ENCODE data around the gene UCP2.
"Not testable (repeated sequence)": the region's sequence is repeated elsewhere in the genome, so short reads cannot be mapped to it uniquely, and the experiment has no call there.

Gene UCP2

GRCh38 chr11:73940801-73941570 lies 41.7 kb downstream of the UCP2 start:
- no peaks in the 10 kb centered on the region for H3K79me1 ChIP-seq (ENCODE audit: low read length)
- no peaks in the 10 kb centered on the region for H3K4me1 ChIP-seq (ENCODE audit: control insufficient read depth, low read depth, low read length)
- no peaks in the 10 kb centered on the region for H3K36me3 ChIP-seq (ENCODE audit: control insufficient read depth, insufficient read depth, low read length)
- H2BK120ac ChIP-seq (ENCODE audit: low read depth, low read length) = no peak overlapping the region
- DNase-seq = no peak
- H2AK5ac ChIP-seq (ENCODE audit: low read length) = no peak overlapping the region
- no CpG with 5 or more reads among the region's 9 CpGs for WGBS (ENCODE audit: extremely low coverage, insufficient coverage, low lambda C conversion rate)
- H3K79me2 ChIP-seq (ENCODE audit: control insufficient read depth, insufficient read depth, low read length) = no peaks in the 10 kb centered on the region
- no peak overlapping the region for H3K27ac ChIP-seq (ENCODE audit: low read depth, low read length)
- no peak overlapping the region for H4K5ac ChIP-seq (ENCODE audit: low read length)
- no peaks in the 10 kb centered on the region for H3K27me3 ChIP-seq (ENCODE audit: insufficient read depth, low read length, poor library complexity)
- H2BK5ac ChIP-seq (ENCODE audit: low read length) = no peak overlapping the region
- H3K4ac ChIP-seq (ENCODE audit: low read depth, low read length) = no peak overlapping the region
- H4K8ac ChIP-seq (ENCODE audit: low read depth, low read length) = no peak overlapping the region
- no peak overlapping the region for H3K56ac ChIP-seq (ENCODE audit: low read length)
- no peak overlapping the region for H3K23ac ChIP-seq (ENCODE audit: low read length)
- H3K18ac ChIP-seq (ENCODE audit: low read length) = no peak overlapping the region
- no peak overlapping the region for H3K9ac ChIP-seq (ENCODE audit: low read length)
- no peak overlapping the region for H2BK15ac ChIP-seq (replicated peaks; ENCODE audit: low read depth)
- peak overlapping the region; percentile 4 for H3K4me3 ChIP-seq (ENCODE audit: low read length)
- no peak overlapping the region for H3K4me2 ChIP-seq (ENCODE audit: low read length)

GRCh38 chr11:73939096-73939495 lies 43.5 kb downstream of the UCP2 start:
- Histone ChIP-seq H3K79me2 (ENCODE audit: control insufficient read depth, insufficient read depth, low read length) (no peaks in the 10 kb centered on the region), H3K4me2 (ENCODE audit: low read length) (no peak overlapping the region), H3K23ac (ENCODE audit: low read length) (no peak overlapping the region), H3K79me1 (ENCODE audit: low read length) (no peaks in the 10 kb centered on the region), H3K27me3 (ENCODE audit: insufficient read depth, low read length, poor library complexity) (no peaks in the 10 kb centered on the region), H2AK5ac (ENCODE audit: low read length) (no peak overlapping the region), H3K27ac (ENCODE audit: low read depth, low read length) (no peak overlapping the region), H2BK15ac (replicated peaks; ENCODE audit: low read depth) (no peak overlapping the region), H3K18ac (ENCODE audit: low read length) (no peak overlapping the region), H2BK120ac (ENCODE audit: low read depth, low read length) (no peak overlapping the region), H4K5ac (ENCODE audit: low read length) (no peak overlapping the region), H3K4me3 (ENCODE audit: low read length) (peak overlapping the region; percentile 1), H2BK5ac (ENCODE audit: low read length) (no peak overlapping the region), H3K56ac (ENCODE audit: low read length) (no peak overlapping the region), H4K8ac (ENCODE audit: low read depth, low read length) (no peak overlapping the region), H3K9ac (ENCODE audit: low read length) (no peak overlapping the region), H3K4ac (ENCODE audit: low read depth, low read length) (no peak overlapping the region), H3K4me1 (ENCODE audit: control insufficient read depth, low read depth, low read length) (no peaks in the 10 kb centered on the region), H3K36me3 (ENCODE audit: control insufficient read depth, insufficient read depth, low read length) (peaks cover 2% of the 10 kb centered on the region)
- DNase-seq = peak; percentile 16
- no CpG with 5 or more reads among the region's 4 CpGs for WGBS (ENCODE audit: extremely low coverage, insufficient coverage, low lambda C conversion rate)

DNA sequence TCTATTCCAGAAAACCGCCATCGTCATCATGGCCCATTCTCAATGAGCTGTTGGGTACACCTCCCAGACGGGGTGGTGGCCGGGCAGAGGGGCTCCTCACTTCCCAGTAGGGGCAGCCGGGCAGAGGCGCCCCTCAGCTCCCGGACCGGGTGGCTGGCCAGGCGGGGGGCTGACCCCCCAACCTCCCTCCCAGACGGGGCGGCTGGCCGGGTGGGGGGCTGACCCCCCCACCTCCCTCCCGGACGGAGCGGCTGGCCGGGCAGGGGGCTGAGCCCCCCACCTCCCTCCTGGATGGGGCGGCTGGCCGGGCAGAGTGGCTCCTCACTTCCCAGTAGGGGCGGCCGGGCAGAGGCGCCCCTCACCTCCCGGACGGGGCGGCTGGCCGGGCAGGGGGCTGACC lies 46.6 kb downstream of the UCP2 start:
- not testable (repeated sequence) for H3K27ac ChIP-seq (ENCODE audit: low read depth, low read length); H3K9ac ChIP-seq (ENCODE audit: low read length); H3K79me2 ChIP-seq (ENCODE audit: control insufficient read depth, insufficient read depth, low read length); H3K79me1 ChIP-seq (ENCODE audit: low read length); H3K56ac ChIP-seq (ENCODE audit: low read length); H2BK120ac ChIP-seq (ENCODE audit: low read depth, low read length); H3K27me3 ChIP-seq (ENCODE audit: insufficient read depth, low read length, poor library complexity); H2AK5ac ChIP-seq (ENCODE audit: low read length); H2BK5ac ChIP-seq (ENCODE audit: low read length); H3K4me3 ChIP-seq (ENCODE audit: low read length); H3K18ac ChIP-seq (ENCODE audit: low read length); H3K36me3 ChIP-seq (ENCODE audit: control insufficient read depth, insufficient read depth, low read length); H4K8ac ChIP-seq (ENCODE audit: low read depth, low read length); H3K4ac ChIP-seq (ENCODE audit: low read depth, low read length); H2BK15ac ChIP-seq (replicated peaks; ENCODE audit: low read depth); DNase-seq; H3K23ac ChIP-seq (ENCODE audit: low read length); H4K5ac ChIP-seq (ENCODE audit: low read length); H3K4me2 ChIP-seq (ENCODE audit: low read length); H3K4me1 ChIP-seq (ENCODE audit: control insufficient read depth, low read depth, low read length)
- no CpG with 5 or more reads among the region's 25 CpGs for WGBS (ENCODE audit: extremely low coverage, insufficient coverage, low lambda C conversion rate)

GRCh38 chr11:73932781-73933180 lies 49.9 kb downstream of the UCP2 start:
- H3K79me2 ChIP-seq (ENCODE audit: control insufficient read depth, insufficient read depth, low read length) = no peaks in the 10 kb centered on the region
- H3K79me1 ChIP-seq (ENCODE audit: low read length) = no peaks in the 10 kb centered on the region
- no CpG with 5 or more reads among the region's 7 CpGs for WGBS (ENCODE audit: extremely low coverage, insufficient coverage, low lambda C conversion rate)
- no peak overlapping the region for H3K4me3 ChIP-seq (ENCODE audit: low read length)
- peaks cover 2% of the 10 kb centered on the region for H3K36me3 ChIP-seq (ENCODE audit: control insufficient read depth, insufficient read depth, low read length)
- no peak overlapping the region for H3K9ac ChIP-seq (ENCODE audit: low read length)
- H3K27me3 ChIP-seq (ENCODE audit: insufficient read depth, low read length, poor library complexity) = no peaks in the 10 kb centered on the region
- H3K27ac ChIP-seq (ENCODE audit: low read depth, low read length) = no peak overlapping the region
- H2BK15ac ChIP-seq (replicated peaks; ENCODE audit: low read depth) = no peak overlapping the region
- no peak overlapping the region for H2AK5ac ChIP-seq (ENCODE audit: low read length)
- no peak overlapping the region for H4K8ac ChIP-seq (ENCODE audit: low read depth, low read length)
- no peak overlapping the region for H3K56ac ChIP-seq (ENCODE audit: low read length)
- H3K18ac ChIP-seq (ENCODE audit: low read length) = no peak overlapping the region
- H3K4ac ChIP-seq (ENCODE audit: low read depth, low read length) = no peak overlapping the region
- H2BK120ac ChIP-seq (ENCODE audit: low read depth, low read length) = no peak overlapping the region
- H3K4me1 ChIP-seq (ENCODE audit: control insufficient read depth, low read depth, low read length) = no peaks in the 10 kb centered on the region
- no peak overlapping the region for H3K4me2 ChIP-seq (ENCODE audit: low read length)
- no peak overlapping the region for H3K23ac ChIP-seq (ENCODE audit: low read length)
- H2BK5ac ChIP-seq (ENCODE audit: low read length) = no peak overlapping the region
- DNase-seq = no peak
- H4K5ac ChIP-seq (ENCODE audit: low read length) = no peak overlapping the region

- Histone ChIP-seq H3K36me3 (ENCODE audit: control insufficient read depth, insufficient read depth, low read length) (peaks cover 4% of the 10 kb centered on the region), H3K4ac (ENCODE audit: low read depth, low read length) (no peak overlapping the region), H3K4me3 (ENCODE audit: low read length) (no peak overlapping the region), H4K5ac (ENCODE audit: low read length) (no peak overlapping the region), H2BK120ac (ENCODE audit: low read depth, low read length) (no peak overlapping the region), H2AK5ac (ENCODE audit: low read length) (no peak overlapping the region), H3K4me1 (ENCODE audit: control insufficient read depth, low read depth, low read length) (no peaks in the 10 kb centered on the region), H2BK15ac (replicated peaks; ENCODE audit: low read depth) (no peak overlapping the region), H3K56ac (ENCODE audit: low read length) (no peak overlapping the region), H3K18ac (ENCODE audit: low read length) (no peak overlapping the region), H3K79me1 (ENCODE audit: low read length) (no peaks in the 10 kb centered on the region), H2BK5ac (ENCODE audit: low read length) (no peak overlapping the region), H4K8ac (ENCODE audit: low read depth, low read length) (no peak overlapping the region), H3K79me2 (ENCODE audit: control insufficient read depth, insufficient read depth, low read length) (no peaks in the 10 kb centered on the region), H3K4me2 (ENCODE audit: low read length) (no peak overlapping the region), H3K23ac (ENCODE audit: low read length) (no peak overlapping the region), H3K27ac (ENCODE audit: low read depth, low read length) (no peak overlapping the region), H3K27me3 (ENCODE audit: insufficient read depth, low read length, poor library complexity) (no peaks in the 10 kb centered on the region), H3K9ac (ENCODE audit: low read length) (no peak overlapping the region)
- WGBS (ENCODE audit: extremely low coverage, insufficient coverage, low lambda C conversion rate) = no CpG with 5 or more reads among the region's 6 CpGs
- no peak for DNase-seq
These were observed 50.7 kb downstream of the UCP2 start for GRCh38 chr11:73931951-73932350.
